GM18508 (cell line): Measurements from ENCODE around the gene DAPK1.

Source experiments
- ATAC-seq: cut with Tn5 transposase; IDR thresholded peaks from one replicate; pipeline ENCODE4 v1.9.1; 2021; ENCODE audit warnings: moderate number of reproducible peaks; ENCODE audit not compliant: insufficient read depth, unreplicated experiment

DAPK1 gene

GRCh38 chr9:87564111-87564510 lies 66.4 kb downstream of the DAPK1 start:
- no peak for ATAC-seq

DNA sequence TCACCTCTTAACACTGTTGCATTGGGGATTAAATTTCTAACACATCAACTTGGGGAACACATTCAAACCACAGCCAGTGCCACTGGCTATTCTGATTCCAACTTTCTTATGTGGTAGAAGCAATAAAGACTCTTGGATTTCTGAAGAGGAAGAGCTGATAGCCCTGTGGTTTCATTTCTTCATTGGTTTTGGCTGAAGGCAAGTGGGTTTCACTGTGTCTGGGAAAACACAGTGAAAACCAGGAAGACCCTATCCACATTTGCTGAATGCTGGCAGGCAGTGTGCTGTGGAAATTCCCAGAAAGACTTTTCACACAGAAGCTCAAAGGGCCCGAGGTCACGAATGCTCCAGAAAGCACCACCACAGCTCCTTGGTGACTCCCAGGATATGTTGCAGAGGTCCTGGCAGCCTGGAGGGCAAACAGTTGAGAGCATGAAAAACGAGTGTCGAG lies 67.1 kb downstream of the DAPK1 start:
- no peak for ATAC-seq

- ATAC-seq, result no peak
These were observed 69.3 kb downstream of the DAPK1 start for GRCh38 chr9:87567001-87567400.

DNA sequence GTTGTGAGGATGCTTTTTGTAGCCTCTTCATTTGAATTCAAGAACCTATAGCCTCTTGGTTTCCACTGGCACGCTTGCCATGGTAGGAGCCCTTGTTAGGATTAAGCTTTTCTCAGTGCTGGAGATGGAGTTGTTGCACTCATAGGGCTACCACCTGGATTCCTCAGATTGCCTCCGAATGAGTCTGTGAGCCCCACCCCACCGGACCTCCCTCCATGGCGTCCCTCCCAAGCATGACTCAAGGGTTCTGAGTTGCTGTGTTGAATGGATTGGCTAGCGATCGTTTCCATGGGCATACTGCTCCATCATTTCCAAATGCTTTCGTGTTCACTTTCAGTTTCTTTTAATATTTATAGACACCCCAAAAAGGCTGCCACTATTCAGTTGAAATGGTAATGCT lies 69.9 kb downstream of the DAPK1 start:
- ATAC-seq, result no peak

GRCh38 chr9:87567983-87568382 lies 70.3 kb downstream of the DAPK1 start:
- ATAC-seq, result no peak

- no peak for ATAC-seq
These were observed 70.7 kb downstream of the DAPK1 start for GRCh38 chr9:87568401-87568800.

- ATAC-seq, result no peak
These were observed 71.4 kb downstream of the DAPK1 start for GRCh38 chr9:87569008-87569509.

DNA sequence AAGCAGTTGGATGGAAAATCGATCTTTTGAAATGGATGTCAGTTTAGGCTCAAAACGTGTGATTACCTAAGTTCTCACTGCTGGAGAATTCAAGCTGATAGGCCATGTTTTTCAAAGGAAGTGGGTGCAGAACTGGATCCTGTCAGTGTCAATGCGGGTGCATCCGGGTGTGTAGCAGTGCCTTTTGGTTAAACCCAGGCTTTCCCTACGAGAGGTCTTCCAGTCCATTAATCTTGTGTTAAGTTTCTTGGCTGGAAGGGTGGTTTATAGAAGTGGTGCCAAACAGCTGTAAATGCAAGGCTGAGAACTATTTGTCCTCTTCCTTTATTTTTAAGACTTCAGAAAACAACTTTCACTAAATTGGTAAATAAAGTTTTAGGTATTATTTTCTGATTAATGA lies 71.9 kb downstream of the DAPK1 start:
- no peak for ATAC-seq

DNA sequence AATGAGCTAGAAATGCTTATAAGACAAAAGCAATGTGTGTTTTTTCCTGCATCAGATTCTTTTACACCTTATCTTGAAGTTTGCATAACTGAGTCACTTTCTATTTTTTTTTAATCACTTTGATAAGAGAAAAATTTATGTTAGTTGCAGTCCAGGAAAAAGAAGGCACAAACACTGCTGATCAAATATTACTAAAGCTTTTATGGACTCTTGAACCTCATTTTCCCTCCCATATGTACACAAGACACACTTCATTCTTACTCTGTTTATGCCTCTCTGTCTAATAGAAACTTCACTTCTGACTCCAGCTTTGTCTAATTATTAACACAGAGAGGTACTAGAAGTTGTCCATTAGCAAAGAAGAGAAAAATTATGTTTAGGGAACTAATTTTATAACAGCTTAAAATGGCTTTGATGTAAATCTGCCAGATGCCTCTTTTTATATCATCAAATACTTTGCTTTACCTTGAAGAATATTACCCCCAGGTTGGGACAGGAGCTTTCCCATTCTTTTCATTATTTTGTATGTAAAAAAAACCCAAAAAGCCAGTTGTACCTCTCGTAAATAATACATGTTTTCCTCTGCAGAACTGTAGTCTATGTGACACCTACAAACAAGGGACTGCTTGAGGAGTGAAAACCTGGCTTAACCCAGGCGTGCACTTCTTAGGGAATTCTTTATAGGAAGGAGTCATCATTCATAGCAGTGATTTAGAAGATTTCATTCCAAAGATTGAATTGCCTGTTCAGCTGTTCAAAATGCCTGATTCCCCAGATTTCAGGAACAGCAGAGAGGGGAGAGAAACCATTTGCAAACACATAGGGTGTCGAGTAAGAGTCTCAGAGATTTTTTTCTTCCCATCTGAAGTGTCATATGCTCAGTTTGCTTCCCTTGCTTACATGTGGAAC lies 72.6 kb downstream of the DAPK1 start:
- ATAC-seq, result peak; percentile 70

DNA sequence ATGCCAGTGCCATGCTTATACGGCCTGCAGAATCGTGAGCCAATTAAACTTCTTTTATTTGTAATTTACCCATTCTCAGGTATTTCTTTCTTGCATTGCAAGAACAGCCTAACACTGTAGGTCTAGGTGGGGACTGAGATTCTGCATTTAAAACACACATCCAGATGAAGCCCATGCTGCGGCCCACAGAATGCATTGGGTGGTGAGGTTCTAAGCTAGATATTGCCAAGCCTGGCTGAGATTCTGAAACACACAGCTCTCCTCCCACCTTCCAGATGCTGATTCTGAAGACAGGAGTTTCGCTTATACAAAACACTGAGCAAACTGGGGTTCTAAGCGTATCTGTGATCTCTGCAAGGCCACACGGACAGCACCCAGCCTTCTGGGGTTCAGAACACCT lies 75.1 kb downstream of the DAPK1 start:
- no peak for ATAC-seq

GRCh38 chr9:87573841-87574342 lies 76.2 kb downstream of the DAPK1 start:
- ATAC-seq, result no peak

DNA sequence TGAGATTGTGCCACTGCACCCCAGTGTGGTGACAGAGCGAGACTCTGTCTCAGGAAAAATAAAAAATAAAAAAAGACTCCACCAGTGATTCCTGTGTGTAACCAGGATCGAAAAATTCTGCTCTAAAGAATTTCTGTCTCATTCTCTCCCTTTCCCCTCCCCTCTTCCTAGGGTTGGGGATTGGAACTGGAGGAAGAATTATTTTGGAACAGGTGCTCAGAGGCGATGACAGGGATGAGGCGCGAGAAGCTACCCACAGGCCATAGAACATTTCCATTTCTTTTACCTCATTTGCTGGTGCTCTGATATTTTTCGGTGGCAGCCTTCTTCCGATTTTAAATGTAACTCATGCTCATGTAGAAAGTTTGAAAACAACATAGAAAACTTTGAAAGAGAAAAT lies 80.1 kb downstream of the DAPK1 start:
- no peak for ATAC-seq

DNA sequence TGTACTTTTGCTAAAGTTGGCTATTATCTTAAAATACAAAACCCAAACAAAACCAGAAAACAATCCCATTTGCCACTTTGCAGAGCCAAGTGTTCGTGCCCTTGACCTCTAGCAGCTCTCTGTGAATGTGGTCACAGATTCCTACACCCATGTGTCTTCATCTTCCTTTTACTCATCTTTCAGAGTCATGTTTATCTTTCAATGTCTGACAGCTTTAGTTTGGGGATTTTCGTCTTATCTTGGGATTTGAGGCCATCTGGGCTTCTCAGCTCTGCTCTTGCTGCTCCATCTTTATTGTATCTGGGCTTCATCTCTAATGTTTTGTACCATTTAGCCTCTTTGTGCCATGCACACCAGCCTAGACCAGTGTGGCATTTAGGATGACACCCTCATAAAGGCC lies 81.0 kb downstream of the DAPK1 start:
- no peak for ATAC-seq

DNA sequence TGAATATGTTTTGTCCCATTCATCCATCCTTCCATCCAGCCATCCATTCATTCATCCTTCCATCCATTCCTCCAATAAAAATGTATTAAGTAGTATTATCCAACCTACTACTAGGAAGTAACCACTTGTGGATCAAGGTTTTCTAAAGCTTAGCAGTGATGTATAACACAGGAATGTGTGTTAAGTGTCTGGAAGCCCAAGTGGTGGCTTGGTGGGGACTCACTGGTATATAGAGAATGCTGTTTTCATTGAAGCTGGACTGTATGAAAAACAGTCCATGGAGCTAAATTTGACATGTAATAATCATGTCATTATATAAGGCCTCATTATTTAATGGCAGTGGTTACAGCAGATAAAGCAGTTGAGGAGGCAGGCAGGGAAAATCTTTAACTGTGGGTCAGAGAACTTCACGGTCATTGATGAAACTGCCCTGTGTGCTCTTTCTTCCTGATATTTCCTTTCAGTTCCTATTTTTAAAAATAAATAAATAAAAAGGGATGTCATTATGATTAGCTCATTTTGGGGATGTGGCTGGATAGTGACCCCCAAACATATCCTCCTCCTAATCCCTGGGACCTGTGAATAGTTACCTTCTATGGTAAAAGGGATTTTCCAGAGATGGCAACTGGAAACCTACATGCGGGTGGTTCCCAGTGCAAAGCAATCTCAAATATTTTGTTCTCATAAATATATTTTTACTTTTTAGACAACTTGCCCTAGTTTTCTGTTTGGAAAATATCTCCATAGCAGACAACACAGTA lies 82.3 kb downstream of the DAPK1 start:
- no peak for ATAC-seq

DNA sequence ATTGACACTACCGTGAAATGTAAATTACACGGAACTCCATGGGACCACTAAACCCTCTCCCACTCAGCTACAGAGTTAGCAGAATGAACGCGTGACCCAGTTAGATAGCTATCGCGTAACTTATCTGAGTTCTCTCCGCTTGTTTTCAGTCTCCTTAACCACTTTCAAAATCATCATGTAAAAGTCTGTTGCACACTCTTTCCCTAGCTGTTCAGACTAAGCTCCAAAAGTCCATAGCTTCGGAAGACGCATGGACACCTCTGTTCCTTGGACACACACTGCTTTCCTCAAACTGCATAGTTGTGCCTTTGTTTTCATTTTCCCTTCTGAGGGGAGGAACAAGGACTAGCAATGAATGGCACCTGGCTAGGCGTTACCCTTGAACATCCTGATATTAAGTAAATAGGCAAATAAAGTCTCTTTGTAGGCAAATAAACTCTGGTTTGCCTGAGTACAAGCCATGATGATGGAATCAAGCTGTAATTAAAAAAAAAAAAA lies 83.3 kb downstream of the DAPK1 start:
- no peak for ATAC-seq

- ATAC-seq, result no peak
These were observed 83.8 kb downstream of the DAPK1 start for GRCh38 chr9:87581513-87581912.

DNA sequence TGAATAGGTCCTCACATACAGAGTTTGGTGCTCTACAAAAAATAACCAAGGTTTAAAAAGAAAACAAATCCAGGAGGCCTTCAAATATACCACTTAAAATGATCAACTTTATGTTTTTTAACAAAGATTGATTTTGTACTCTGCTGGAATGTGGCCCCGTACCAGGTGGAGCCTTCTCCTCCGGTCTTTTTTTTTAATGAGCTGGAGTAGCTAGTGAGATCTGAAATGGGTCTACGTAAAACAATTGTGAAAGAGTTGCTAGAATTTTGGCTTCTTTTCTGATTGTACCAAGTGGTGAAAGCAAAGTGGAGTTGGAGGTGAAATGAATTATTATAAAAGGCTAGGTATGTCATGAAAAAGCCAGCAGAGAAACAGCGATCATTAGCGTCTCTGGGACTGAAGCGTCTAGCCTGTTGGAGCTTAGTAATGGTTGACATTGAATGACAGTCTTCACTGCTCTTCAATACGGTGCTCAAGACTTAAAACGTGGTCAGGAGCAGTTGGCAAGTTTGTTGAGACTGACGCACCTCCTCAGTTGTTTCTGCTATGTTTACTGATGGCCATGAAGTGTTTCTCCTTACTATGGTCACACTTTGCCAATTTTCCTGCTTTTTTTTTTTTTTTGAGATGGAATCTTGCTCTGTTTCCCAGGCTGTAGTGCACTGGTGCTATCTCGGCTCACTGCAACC lies 84.4 kb downstream of the DAPK1 start:
- ATAC-seq, result no peak

- no peak for ATAC-seq
These were observed 86.7 kb downstream of the DAPK1 start for GRCh38 chr9:87584326-87584725.

- ATAC-seq, result no peak
These were observed 87.6 kb downstream of the DAPK1 start for GRCh38 chr9:87585123-87585855.
